GM12872 (cell line): ENCODE data around the gene LRMDA.

Source experiments
- CTCF ChIP-seq: IDR thresholded peaks from 3 replicates; pipeline ENCODE4 v1.5.1; 2011; ENCODE audit warnings: low read depth, mild to moderate bottlenecking, low read length, moderate library complexity; ENCODE audit not compliant: insufficient read depth

LRMDA gene

GRCh38 chr10:75955973-75956502, 524.6 kb downstream of the LRMDA start:
- TF ChIP-seq CTCF = no peak

DNA sequence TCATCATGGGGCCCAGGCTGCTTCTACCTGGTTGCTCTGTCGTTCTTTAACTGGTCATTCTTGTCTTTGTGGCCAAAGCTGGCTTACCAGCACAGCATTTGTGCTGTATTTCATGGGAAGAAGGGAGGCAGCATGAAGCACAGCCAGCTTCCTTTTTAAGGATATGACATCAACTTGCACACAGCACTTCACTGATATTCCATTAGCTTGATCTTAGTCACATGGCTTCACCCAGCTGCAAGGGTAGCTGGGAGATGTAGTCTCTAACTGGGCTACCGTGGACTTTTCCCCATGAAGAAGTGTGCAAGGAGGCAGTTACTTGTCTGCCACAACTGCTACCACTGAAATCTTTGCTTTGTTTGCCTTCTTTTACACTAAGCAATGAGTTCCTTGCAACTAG, 525.2 kb downstream of the LRMDA start:
- TF ChIP-seq CTCF = no peak

GRCh38 chr10:75957314-75958120, 526.1 kb downstream of the LRMDA start:
- no peak for TF ChIP-seq CTCF

- TF ChIP-seq CTCF = no peak
Observed at GRCh38 chr10:75959209-75959608, 527.8 kb downstream of the LRMDA start.

DNA sequence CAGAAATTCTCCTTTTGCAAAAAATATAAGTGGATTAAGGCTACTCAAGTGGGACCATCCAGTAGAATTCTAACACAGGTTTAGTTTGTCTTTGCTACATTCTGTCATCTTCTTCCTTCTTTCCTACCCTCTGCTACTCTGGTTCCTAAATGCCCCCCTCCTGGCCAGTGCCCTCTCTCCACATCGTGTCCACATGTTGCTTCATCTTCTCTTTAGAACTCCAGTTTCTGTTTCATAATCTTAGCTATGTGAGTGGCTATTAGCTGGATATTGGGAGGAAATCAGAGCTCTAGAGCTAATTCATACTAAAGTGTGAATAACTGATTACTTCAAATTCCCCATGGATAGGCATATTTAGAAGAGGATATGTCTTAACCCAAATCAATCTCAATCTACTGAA, 528.5 kb downstream of the LRMDA start:
- no peak for TF ChIP-seq CTCF

- TF ChIP-seq CTCF = no peak
Observed at GRCh38 chr10:75962395-75963061, 531.1 kb downstream of the LRMDA start.

DNA sequence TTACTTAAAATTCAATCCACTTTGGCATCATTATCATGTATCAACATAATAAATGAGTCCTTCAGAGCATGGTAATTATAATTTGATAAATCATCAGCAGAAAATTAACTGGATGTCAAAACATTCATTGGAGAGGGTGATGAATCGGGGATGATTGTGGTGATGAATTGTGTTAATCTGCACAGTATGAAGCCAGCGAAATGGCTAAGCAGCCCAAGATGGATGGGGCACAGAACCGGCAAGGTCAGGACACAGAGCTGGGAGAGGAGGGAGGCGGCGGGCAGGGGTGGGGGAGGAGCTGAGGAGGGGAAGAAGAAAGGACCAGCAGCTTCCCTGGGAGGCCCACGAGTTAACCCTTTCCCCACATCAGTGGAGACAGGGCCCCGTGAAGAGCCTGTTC, 536.1 kb downstream of the LRMDA start:
- TF ChIP-seq CTCF = no peak
